Cardiac muscle cell (in vitro differentiated cells and primary cell): ENCODE data around the gene BTNL2. TPM values are rescaled to one million over a fixed set of nuclear protein-coding genes. Genes with fewer than 3 reads are reported as not detected.
"Not testable (repeated sequence)": the region's sequence is repeated elsewhere in the genome, so short reads cannot be mapped to it uniquely, and the experiment has no call there.

Experiments
- DNase-seq, 2 donors: peaks; one replicate each; pipeline versions ENCODE4 v3.0.0 to v3.0.0-alpha.2; 2010 to 2017; ENCODE audit warnings: low read depth in 1 of 2, low spot score in 1 of 2
- H3K27ac ChIP-seq: fragments of 200-600 bp; sonication (generic); 2 replicates; pipeline ENCODE4 v1.5.1; 2016
- H3K27me3 ChIP-seq: fragments of 200-600 bp; sonication (generic); 2 replicates; pipeline ENCODE4 v1.6.0; 2016; ENCODE audit warnings: control low read depth
- H3K36me3 ChIP-seq: fragments of 200-600 bp; sonication (generic); 2 replicates; pipeline ENCODE4 v1.5.1; 2016; ENCODE audit warnings: control low read depth
- H3K4me1 ChIP-seq: fragments of 200-600 bp; sonication (generic); 2 replicates; pipeline ENCODE4 v1.8.1; 2017; ENCODE audit warnings: low read depth, mild to moderate bottlenecking, mixed run types
- H3K4me3 ChIP-seq: fragments of 200-600 bp; sonication (generic); 2 replicates; pipeline ENCODE4 v1.5.1; 2016; ENCODE audit warnings: mild to moderate bottlenecking
- H3K9me3 ChIP-seq: fragments of 200-600 bp; sonication (generic); 2 replicates; pipeline ENCODE4 v1.5.1; 2017; ENCODE audit warnings: low read depth, mild to moderate bottlenecking, control low read depth
- CTCF ChIP-seq: IDR thresholded peaks from 2 replicates; pipeline ENCODE4 v1.5.1; 2012; ENCODE audit warnings: low read depth, mild to moderate bottlenecking, low read length
- polyA plus RNA-seq: library from polyadenylated mRNA; unstranded; fragments of >200 nt; fragmentation: Nextera tagmentation; extraction: Ambion mirVana; gene quantifications from 2 replicates; pipeline ENCODE4 v1.2.1, GENCODE V29; 2016
- total RNA-seq: library from RNA; depleted of rRNA; stranded (reverse); fragments of >200 nt; gene quantifications from 2 replicates; pipeline ENCODE4 v1.2.3, GENCODE V29; 2016

BTNL2 gene
- total and polyA plus RNA-seq, 2 experiments from 2014 or later: not detected

GRCh38 chr6:32367644-32368043 lies 39.3 kb downstream of the BTNL2 start:
- H3K27me3 ChIP-seq: no peaks in the 10 kb centered on the region
- no peaks in the 10 kb centered on the region for H3K9me3 ChIP-seq
- H3K36me3 ChIP-seq: no peaks in the 10 kb centered on the region
- H3K4me3 ChIP-seq: no peak overlapping the region
- TF ChIP-seq CTCF: no peak
- H3K27ac ChIP-seq: no peak overlapping the region
- no peak for DNase-seq
- H3K4me1 ChIP-seq: no peaks in the 10 kb centered on the region

- H3K9me3 ChIP-seq, H3K4me1 ChIP-seq, DNase-seq, H3K4me3 ChIP-seq, H3K27ac ChIP-seq, H3K36me3 ChIP-seq, H3K27me3 ChIP-seq: not testable (repeated sequence)
Measured at GRCh38 chr6:32359225-32359624, 47.8 kb downstream of the BTNL2 start.

- not testable (repeated sequence) for H3K4me3 ChIP-seq, H3K27me3 ChIP-seq, H3K4me1 ChIP-seq, DNase-seq, H3K36me3 ChIP-seq, H3K27ac ChIP-seq, H3K9me3 ChIP-seq
Measured at GRCh38 chr6:32358548-32358947, 48.4 kb downstream of the BTNL2 start.

GRCh38 chr6:32355018-32355417 lies 52.0 kb downstream of the BTNL2 start:
- no peak overlapping the region for H3K27ac ChIP-seq
- H3K4me3 ChIP-seq: no peak overlapping the region
- TF ChIP-seq CTCF: no peak
- no peaks in the 10 kb centered on the region for H3K9me3 ChIP-seq
- no peaks in the 10 kb centered on the region for H3K36me3 ChIP-seq
- no peak for DNase-seq
- no peaks in the 10 kb centered on the region for H3K4me1 ChIP-seq
- H3K27me3 ChIP-seq: no peaks in the 10 kb centered on the region

GRCh38 chr6:32353348-32353747 lies 53.6 kb downstream of the BTNL2 start:
- no peak for DNase-seq
- Histone ChIP-seq H3K4me1 (no peaks in the 10 kb centered on the region), H3K9me3 (no peaks in the 10 kb centered on the region), H3K27ac (no peak overlapping the region), H3K36me3 (no peaks in the 10 kb centered on the region), H3K4me3 (no peak overlapping the region), H3K27me3 (no peaks in the 10 kb centered on the region)
- no peak for TF ChIP-seq CTCF

Other genes with a start within 250 kb of the BTNL2 start
- gene EGFL8, start 242.6 kb downstream of the BTNL2 start, total RNA-seq: 10.2 and 18.7 TPM in 2 replicates
- gene EGFL8, start 242.6 kb downstream of the BTNL2 start, polyA plus RNA-seq: 10.1 and 15.2 TPM in 2 replicates
- 128 and 146 TPM in 2 replicates for gene AGPAT1, start 231.1 kb downstream of the BTNL2 start, total RNA-seq
- gene AGPAT1, start 231.1 kb downstream of the BTNL2 start, polyA plus RNA-seq: 69.3 and 69.6 TPM in 2 replicates
- 180 and 188 TPM in 2 replicates for gene RNF5, start 228.8 kb downstream of the BTNL2 start, total RNA-seq
- 232 and 237 TPM in 2 replicates for gene RNF5, start 228.8 kb downstream of the BTNL2 start, polyA plus RNA-seq
- 5.0 and 13.5 TPM in 2 replicates for gene AGER, start 222.9 kb downstream of the BTNL2 start, total RNA-seq
- gene AGER, start 222.9 kb downstream of the BTNL2 start, polyA plus RNA-seq: 4.8 and 9.8 TPM in 2 replicates
- 124 and 130 TPM in 2 replicates for gene PBX2, start 217.0 kb downstream of the BTNL2 start, total RNA-seq
- 17.3 and 23.9 TPM in 2 replicates for gene PBX2, start 217.0 kb downstream of the BTNL2 start, polyA plus RNA-seq
- 16.7 and 18.0 TPM in 2 replicates for gene GPSM3, start 214.5 kb downstream of the BTNL2 start, total RNA-seq
- gene GPSM3, start 214.5 kb downstream of the BTNL2 start, polyA plus RNA-seq: 14.5 and 17.4 TPM in 2 replicates
- gene NOTCH4, start 183.1 kb downstream of the BTNL2 start, total RNA-seq: 5.0 and 5.4 TPM in 2 replicates
- 3.2 and 7.2 TPM in 2 replicates for gene NOTCH4, start 183.1 kb downstream of the BTNL2 start, polyA plus RNA-seq
- not detected in 2 replicates for gene TSBP1, start 35.3 kb downstream of the BTNL2 start, total RNA-seq
- gene TSBP1, start 35.3 kb downstream of the BTNL2 start, polyA plus RNA-seq: not detected in 2 replicates
- gene HLA-DRA, start 32.7 kb upstream of the BTNL2 start, total RNA-seq: not detected in 2 replicates
- gene HLA-DRA, start 32.7 kb upstream of the BTNL2 start, polyA plus RNA-seq: 2.4 TPM in 1 of 2 replicates, not detected in the other
- not detected in 2 replicates for gene HLA-DRB5, start 123.1 kb upstream of the BTNL2 start, total RNA-seq
- gene HLA-DRB5, start 123.1 kb upstream of the BTNL2 start, polyA plus RNA-seq: 0.15 TPM in 1 of 2 replicates, not detected in the other
- 0.28 and 0.63 TPM in 2 replicates for gene HLA-DRB1, start 182.7 kb upstream of the BTNL2 start, total RNA-seq
- 0.74 and 1.1 TPM in 2 replicates for gene HLA-DRB1, start 182.7 kb upstream of the BTNL2 start, polyA plus RNA-seq
- not detected in 2 replicates for gene HLA-DQA1, start 230.2 kb upstream of the BTNL2 start, total RNA-seq
- gene HLA-DQA1, start 230.2 kb upstream of the BTNL2 start, polyA plus RNA-seq: 0.27 TPM in 1 of 2 replicates, not detected in the other